ENCODE measurements around the gene VWDE.

Gene VWDE

DNA sequence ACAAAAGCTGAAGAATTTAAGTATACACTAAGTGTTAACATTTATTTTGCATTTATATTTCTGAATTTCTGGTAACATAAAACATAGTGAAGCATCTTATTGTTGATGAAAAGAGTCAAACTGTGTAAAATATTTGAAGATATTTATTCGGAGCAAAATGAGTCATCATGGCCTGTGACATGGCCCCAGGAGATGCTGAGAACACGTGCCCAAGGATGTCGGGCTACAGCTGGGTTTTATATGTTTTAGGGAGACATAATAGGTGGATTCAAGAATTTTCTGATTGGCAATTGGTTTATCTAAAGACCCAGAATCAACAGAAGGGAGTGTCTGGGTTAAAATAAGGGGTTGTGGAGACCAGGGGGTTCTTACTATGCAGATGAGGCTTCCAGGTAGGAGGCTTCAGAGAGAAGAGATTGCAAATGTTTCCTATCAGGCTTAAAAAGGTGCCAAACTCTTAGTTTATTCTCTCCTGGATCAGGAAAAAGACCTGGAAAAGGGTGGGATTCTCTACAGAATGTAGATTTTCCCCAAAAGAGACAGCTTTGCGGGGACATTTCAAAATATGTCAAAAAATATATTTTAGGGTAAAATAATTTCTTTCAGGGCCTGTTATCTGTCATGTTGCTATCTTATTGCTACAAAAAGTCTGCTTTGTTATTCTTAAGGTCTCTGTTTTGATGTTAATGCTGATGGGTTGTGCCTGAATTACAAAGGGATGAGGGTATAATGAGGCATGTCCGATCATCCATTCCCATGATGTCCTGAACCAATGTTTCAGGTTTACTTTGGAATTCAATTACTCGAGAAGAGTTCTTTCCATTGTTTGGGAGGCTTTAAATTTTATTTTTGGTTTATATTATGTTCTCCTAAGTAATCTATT lies 74.5 kb downstream of the VWDE start:
- DNase-seq (ENCODE audit: low spot score), result no peak

DNA sequence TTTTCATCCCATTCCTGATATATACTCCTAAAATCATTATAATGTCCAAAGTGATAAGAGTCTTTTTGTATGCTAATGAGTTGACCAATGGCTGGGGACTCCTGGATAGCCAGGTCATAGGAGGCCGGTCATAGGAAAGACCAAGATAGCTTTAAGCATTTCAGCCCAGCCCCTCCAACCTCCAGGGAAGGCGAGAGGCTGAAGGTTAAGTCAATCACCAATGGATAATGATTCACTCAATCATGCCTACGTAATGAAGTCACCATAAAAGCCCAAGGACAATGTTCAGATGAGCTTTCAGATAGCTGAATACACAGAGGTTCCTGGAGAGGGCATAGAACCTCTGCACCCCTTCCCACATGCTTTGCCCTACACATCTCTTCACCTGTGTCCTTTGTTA lies 75.7 kb downstream of the VWDE start:
- DNase-seq (ENCODE audit: low spot score), result no peak

DNA sequence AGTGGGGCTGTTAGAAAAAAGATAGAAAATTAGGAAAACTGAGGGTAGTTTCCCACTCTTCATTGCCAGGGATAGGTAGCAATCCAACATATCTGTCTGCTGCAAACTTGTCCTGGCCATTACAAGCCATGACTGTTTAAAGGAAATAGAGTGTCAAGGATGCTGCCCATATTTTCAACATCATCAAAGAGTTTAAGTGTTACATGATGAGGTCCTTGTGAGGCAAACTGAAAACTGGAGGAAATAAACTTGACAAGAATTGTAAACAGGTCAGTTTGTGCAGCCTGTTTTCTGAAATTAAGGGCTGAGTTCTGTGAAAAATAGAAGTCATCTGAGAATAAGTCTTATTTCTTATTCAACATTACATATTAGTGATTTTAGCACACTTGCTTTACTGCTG lies 78.0 kb downstream of the VWDE start:
- DNase-seq (ENCODE audit: low spot score), result no peak

DNA sequence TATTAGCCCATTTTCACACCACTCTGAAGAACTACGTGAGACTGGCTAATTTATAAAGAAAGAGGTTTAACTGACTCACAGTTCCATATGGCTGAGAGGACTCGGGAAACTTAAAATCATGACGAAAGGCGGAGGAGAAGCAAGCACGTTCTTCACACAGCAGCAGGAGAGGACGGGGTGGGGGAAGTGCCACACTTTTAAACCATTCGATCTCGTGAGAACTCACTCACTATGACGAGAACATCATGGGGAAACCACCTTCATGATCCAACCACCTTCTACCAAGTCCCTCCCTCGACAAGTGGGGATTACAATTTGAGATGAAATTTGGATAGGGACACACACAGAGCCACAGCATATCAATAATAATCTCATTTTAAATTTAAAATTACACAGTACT lies 80.2 kb downstream of the VWDE start:
- DNase-seq (ENCODE audit: low spot score), result no peak

DNA sequence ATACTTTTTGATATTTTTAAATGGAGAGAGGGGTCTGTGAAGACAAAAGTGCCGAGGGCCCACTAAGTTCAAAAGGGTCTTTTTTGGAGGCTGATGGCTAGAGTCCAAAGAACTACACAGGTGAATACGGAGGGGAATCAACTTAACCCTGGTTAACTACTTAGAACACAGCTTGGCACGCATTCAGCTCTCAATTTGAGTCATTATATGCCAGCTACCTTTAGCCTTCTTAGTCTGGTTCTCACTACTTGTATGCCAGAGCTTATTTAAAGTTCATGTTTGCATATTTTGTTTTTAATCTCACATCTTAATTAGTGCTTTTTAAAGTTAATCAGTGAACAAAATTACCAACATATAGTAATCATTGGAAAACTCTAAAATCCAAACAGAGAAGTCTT lies 80.8 kb downstream of the VWDE start:
- no peak for DNase-seq (ENCODE audit: low spot score)

DNA sequence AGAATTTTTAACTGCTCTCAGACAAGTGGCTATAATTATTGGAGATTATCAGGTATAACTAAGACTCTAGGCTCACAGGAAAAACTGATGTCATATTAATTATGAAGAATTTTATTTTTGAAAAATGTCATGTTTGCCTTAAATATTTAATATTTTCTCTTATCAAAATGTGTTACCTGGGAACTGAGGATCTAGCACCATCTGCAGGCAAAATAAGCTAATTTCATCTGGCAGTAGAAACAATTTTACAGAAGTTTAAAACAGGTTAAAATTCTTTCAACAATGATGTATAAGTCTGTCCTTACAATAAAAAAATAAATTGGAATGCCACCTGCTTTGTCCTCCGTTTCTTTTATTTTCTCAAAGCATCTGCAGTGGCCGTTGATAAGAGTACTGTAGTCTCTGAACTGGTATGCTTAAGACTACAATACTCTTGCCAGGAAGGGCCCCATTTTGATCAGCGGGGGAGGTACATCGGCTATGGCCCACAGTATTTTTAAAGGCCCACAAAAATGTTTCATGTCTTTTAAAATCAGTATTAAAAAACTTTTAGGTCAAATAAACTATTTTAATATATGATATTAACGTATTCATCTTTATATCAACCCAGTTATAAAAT lies 81.3 kb downstream of the VWDE start:
- DNase-seq (ENCODE audit: low spot score), result no peak

DNA sequence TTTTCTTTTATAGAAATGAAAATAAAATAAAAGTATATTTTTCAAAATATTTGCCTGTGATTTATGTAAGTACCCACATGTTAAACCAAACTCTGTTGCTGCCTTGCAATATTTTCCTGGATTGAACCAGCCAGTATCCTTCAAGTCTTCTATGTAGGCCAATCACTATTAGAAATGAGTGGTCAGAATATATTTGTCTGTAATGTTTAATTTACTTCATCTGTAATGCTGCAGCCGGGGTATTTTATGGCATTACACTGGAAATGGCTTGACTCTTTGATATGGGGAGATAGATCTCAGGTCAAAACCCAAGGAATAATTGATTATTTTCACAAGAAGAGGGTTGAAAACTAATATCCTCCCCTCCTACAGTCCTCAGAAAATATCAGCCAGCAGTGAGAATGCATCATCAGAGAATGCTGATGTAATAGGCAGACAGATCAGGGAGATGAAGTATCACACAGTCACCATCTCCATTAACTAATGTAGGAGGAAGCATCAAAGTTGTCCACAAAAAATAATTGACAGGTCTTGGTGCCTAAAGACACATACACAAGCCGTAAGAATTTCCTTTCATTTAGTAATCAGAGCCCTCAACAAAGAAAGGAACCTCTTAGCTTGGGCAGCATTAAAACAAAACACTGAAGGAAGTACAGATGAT lies 82.5 kb downstream of the VWDE start:
- no peak for DNase-seq (ENCODE audit: low spot score)

DNA sequence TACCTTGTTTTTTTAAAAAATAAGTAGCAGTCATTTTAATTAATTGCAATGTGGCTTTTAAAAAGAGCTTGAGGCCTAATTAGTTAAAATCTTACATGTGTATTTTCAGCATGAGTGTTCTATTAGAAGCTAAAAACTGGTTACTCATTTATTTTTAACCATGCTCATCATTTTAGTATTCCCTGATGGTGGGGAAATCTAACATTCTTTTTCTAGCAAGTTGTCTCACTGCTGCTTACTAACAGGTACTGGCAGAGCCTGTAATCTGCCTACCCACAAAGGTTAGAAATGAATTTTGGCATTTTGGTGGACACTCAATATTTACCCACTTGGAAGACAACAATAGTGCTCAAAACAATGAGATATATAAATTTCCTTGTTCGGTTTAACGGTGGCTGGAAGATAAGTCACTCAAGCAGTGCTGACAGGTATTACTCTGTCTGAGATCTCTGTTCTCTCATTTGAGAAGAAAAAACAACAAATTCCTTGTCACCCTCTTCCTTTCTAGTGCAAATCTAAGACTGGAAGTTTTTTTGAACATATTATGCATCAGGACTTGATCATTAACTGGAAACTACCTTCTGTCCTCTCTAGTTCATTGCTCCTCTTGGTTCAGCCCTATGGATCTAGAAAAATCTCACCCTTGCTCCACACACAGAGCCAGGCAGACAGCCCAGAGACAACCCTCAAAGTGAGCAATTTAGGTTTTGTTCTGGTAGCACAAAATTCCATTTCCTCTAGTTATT lies 83.3 kb downstream of the VWDE start:
- no peak for DNase-seq (ENCODE audit: low spot score)

DNA sequence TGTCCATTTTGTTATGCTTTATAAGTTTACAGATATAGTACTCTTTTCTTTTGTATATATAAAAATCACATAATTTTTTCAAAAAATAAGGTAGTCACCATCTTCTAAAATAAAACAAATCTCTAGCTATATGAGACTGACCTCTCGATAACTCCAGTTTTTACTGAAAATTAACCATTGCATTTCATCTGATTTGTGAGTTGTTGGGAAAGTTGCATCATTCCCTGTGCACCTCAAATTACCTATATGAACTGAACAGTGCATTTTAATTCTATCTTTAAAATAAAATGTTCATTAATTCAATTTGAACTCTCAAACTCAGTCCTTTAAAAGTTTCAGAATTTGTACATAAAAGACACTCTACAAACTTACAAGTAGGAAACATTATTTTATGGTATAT lies 86.0 kb downstream of the VWDE start:
- no peak for DNase-seq (ENCODE audit: low spot score)

DNA sequence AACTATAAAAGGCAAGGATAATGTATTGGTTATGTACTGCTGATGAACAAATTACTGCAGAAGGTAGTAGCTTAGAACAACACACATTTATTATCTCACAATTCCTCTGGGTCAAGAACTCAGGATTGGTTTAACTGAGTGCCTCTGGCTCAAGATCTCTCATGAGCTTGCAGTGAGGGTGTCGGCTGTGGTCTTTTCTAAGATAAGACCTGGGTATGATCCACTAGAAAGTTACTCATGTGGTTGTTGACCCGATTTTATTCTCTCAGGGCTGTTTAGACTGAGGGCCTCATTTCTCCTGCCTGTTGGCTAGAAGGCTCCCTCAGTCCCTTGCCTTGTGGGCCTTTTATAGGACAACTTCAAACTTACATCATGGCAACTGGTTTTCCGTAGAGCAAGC lies 86.7 kb downstream of the VWDE start:
- no peak for DNase-seq (ENCODE audit: low spot score)

DNA sequence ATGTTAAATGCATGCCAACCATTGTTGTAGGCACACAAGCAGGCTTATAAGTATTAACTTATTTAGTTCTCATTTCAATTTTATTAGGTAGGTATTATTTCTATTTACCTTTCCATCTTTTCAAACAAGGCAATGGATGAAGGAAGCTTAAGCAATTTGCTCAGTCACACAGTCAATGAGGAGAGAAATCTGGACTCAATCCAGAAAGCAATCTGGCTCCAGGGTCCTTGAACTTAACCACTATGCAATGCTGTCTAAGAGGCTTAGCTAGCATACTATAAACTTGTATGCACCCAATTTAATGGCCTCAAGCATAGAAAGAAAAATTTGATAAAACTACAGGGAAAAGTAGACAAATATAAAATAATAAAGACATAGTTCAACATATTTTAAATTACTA lies 88.6 kb downstream of the VWDE start:
- DNase-seq (ENCODE audit: low spot score), result peak; percentile 8

DNA sequence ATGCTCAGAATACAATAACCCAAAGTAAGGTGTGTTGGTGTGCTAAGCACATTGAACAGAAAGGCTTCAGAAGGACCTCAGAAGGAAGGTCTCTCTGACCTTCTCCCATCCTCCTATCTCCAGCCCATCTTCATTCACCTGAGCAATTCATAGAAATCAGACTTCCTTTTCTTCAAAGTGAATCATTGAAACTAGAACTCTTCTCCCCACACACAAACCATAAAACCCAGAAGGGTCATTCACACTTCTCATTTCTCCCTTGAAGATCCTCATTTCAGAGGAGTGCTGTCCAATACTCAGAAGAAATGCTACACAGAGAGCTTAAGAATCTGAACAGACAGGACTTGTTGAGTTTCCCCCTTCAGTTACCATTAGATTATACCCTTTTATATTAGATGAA lies 89.5 kb downstream of the VWDE start:
- no peak for DNase-seq (ENCODE audit: low spot score)

DNA sequence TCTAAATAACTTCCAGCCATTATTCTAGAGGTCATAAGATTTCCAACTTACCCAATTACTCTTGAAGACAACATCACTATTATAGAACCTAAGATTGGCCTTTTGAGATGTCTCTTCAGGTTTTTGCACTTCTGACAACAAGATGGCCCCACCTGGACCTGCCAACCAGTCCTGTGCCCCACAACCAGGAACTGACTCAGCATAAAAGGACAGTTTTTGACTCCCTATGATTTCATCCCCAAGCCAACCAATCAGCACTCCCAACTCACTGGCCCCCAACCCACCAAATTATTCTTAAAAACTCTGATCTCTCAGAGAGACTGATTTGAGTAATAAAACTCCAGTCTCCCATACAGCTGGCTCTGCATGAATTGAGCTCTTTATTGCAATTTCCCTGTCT lies 98.2 kb downstream of the VWDE start:
- no peak for DNase-seq (ENCODE audit: low spot score)

DNA sequence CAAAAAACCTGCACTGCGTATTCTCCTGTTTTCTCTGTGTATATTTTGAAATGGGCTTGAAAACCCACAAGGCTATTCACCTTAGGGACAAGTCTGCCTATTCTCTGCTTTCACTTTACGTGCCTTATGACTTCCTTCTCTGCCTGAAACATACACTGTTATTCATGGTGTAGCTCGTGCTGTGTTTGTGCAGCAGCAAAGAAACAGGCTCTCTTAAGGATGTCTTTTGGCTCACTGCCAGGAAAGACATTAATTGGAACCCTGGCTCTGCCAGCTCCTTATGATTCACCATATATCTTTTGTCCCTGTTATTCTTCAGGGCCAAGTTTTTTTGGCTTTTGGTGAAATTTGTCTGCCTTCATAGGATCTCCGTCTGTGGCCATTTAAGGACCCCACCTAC lies 100.2 kb downstream of the VWDE start:
- DNase-seq (ENCODE audit: low spot score), result no peak

DNA sequence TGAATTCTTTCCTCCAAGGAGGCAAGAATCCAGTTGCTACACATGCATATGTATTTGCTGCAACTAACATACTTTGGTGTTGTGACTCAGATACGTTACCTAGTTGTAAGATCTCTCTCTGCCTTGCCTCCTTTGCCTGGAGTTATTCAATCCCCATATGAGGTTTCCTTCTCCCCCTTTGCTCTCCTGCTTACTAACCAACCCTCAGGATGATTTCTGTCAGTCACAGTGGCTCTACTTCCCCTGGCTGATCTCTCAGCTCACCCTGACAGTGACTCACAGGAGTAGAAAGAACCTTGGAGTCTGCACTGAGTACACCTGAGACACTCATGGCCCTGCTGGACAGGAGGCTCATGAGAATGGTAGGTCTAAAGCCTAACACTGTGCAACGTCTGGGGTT lies 100.6 kb downstream of the VWDE start:
- no peak for DNase-seq (ENCODE audit: low spot score)

DNA sequence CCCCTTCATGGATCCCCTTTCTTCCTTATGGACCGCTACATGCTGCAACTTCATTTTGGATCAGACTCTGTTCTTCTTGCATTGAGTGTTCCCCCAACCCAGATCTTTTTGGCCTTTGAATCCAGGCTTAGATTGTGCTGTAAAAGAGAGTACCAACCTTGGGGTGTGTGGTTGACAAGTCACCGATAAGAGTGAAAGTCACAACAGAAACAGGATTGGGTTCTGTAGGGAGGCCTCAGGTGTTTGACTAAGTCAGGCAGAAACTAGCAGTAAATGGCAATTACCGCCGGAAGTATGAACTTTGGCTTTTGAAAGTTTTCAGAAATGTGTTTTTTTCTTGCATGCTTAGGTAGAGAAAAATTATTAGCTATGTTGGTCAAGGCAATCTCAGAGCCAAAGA lies 103.2 kb downstream of the VWDE start:
- DNase-seq (ENCODE audit: low spot score), result no peak

DNA sequence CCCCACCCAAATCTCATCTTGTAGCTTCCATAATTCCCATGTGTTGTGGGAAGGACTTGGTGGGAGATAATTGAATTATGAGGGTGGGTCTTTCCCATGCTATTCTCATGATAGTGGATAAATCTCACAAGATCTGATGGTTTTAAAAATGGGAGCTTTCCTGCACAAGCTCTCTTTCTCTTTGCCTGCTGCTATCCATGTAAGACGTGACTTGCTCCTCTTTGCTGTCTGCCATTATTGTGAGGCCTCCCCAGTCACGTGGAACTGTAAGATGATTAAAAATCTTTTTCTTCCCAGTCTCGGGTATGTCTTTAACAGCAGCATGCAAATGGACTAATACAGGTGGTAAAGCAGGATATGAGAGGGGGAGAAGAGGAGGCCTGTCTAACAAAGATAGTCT lies 104.3 kb downstream of the VWDE start:
- DNase-seq (ENCODE audit: low spot score), result no peak

DNA sequence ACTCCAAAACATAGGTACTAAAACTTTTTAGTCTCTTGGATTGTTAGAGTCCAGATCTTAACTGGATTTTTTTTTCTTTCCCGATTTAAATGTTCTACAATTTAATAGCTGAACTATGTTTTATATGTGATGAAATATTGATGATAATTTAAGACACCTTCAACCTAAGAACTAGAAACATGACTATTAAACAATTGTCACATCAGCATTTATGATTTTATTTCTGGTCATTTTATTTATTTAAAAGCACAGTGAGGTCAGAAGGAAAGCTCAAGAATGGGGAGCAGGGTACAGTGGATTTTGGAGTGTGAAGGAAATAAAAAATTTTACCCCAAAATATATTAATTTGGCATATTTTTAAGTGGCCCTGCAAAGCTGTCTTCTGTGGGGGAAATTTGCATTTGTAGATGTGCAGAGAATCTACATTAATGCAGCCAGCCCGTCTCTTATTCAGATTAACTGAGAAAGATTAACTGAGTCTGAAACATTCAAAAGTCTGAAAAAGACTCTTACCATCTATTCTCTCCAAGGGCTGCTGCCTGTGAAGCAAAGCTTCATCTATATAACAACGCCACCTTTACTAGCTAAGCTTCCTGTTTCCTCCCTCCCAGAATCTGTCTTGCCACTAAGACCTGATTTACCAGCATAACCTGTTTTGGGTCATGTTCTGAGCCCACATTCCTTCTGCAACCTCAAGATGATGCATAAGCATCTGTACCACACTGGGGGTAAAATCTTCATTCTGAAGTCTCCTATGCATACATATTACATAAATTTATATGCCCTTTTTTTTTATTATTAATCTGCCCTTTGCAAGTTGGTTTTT lies 106.2 kb downstream of the VWDE start:
- DNase-seq (ENCODE audit: low spot score), result no peak

DNA sequence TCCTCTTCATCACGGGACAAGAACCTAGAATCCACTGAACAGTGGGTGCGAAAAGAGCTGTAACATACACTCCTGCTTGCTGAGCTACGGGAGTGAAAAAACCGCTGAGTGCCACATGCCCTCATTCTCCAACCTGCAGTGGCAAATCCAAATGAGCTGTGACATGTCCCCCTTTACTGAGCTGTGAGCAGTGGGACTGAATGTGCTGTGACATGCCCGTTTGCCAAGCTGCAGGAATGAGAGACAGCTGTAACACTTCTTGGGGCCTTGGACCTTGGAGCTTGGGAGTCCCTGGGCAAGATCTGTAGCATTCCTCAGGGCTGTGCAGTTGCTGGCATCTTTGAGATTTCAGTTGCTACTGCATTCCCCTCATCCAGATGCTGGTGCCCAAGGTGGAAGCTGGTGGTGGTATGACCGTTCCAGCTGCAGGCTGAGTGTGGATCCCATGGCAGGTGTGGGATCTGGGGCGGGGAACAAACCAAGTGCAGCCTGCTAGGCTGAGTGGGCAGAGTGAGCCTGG lies 107.6 kb downstream of the VWDE start:
- no peak for DNase-seq (ENCODE audit: low spot score)

DNA sequence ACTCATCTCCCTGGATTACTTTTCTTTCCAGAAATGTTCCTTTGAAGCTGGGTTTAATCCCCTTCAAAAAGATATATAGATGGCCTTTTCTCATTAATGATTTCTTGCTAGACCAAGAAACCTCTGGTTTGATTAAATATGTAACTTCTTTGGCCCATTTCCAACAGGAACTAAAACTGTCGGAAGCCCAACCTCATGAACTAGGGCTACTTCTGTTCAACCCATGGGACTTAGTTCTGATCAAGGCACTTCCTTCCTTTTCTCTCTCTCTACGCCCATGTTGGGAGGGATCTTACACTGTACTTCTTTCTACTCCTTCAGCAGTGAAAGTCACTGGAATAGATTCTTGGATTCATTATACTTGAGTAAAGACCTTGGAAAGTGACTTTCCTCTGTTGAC lies 109.0 kb downstream of the VWDE start:
- no peak for DNase-seq (ENCODE audit: low spot score)

DNA sequence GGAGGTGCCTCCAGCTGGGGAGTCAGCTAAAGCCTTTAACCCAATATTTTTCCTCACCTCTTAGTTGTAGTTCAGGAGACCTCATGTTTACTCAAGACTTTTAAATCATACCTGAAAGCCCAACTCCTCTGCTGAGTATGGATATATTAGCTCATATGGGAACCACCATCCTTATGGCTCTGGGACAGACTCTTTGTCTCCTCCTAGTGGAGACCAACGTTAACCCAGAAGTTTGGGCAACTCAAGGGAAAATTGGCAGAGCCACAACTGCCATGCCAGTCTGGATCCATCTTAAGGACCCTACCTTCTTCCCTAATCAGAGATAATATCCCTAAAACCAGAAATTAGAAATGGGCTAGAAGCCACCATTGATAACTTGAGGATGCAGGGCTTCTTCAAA lies 111.8 kb downstream of the VWDE start:
- no peak for DNase-seq (ENCODE audit: low spot score)

DNA sequence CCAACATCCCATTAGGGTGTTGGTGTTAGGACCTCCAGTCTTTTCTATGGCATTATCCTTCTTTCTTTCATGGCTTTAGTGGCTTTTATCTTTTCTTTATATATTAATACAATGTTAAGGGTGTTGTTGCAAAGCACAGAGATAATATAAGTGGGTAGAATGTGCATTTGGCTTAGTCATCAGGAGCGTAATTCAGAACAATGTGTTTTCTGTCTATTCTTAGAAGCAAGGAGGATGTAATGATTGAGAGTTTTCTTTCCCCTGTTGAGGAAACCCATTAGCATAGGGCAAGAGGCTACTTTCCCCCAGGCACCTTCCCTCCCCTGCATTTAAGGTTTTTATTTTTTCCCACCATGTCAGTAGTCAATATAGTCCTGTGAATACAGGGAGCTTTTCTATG lies 112.9 kb downstream of the VWDE start:
- no peak for DNase-seq (ENCODE audit: low spot score)
